ENCODE measurements around the gene SDHAF4. TPM values are rescaled to one million over a fixed set of nuclear protein-coding genes. Genes with fewer than 3 reads are reported as not detected.
"Not testable (repeated sequence)": the region's sequence is repeated elsewhere in the genome, so short reads cannot be mapped to it uniquely, and the experiment has no call there.

Gene SDHAF4
- total RNA-seq, 1 donor from 2014 or later: 98.2 TPM

- Histone ChIP-seq H4K20me1 (ENCODE audit: low read depth) (no peaks in the 10 kb centered on the region), H3K36me3 (no peaks in the 10 kb centered on the region), H3K9me3 (ENCODE audit: low read depth) (no peaks in the 10 kb centered on the region), H3K27me3 (no peaks in the 10 kb centered on the region), H2AFZ (replicated peaks) (no peak overlapping the region), H3K4me1 (peaks cover 6% of the 10 kb centered on the region), H3K27ac (no peak overlapping the region), H3F3A (ENCODE audit: low read depth) (no peaks in the 10 kb centered on the region), H3K79me2 (ENCODE audit: low read depth) (no peaks in the 10 kb centered on the region), H3K4me3 (no peak overlapping the region), H3K4me2 (no peak overlapping the region), H3K9ac (no peak overlapping the region)
- no peaks in the 10 kb centered on the region for H3K9me3 Mint-ChIP-seq
- DNase-seq (ENCODE audit: low spot score): no peak
- TF ChIP-seq EZH2 (IDR thresholded peaks at IDR 0.05): no peak
- no peak for TF ChIP-seq EZH2phosphoT487 (IDR thresholded peaks at IDR 0.05)
- TF ChIP-seq CTCF (IDR thresholded peaks at IDR 0.05): no peak
- H3K36me3 Mint-ChIP-seq: peaks cover 11% of the 10 kb centered on the region
- H3K4me1 Mint-ChIP-seq: no peaks in the 10 kb centered on the region
- no peaks in the 10 kb centered on the region for H3K27me3 Mint-ChIP-seq (ENCODE audit: insufficient read depth, low read depth)
- no peak overlapping the region for H3K4me3 Mint-ChIP-seq
- no peak overlapping the region for H3K27ac Mint-ChIP-seq
Measured at GRCh38 chr6:70552974-70553373, 13.8 kb upstream of the SDHAF4 start.

DNA sequence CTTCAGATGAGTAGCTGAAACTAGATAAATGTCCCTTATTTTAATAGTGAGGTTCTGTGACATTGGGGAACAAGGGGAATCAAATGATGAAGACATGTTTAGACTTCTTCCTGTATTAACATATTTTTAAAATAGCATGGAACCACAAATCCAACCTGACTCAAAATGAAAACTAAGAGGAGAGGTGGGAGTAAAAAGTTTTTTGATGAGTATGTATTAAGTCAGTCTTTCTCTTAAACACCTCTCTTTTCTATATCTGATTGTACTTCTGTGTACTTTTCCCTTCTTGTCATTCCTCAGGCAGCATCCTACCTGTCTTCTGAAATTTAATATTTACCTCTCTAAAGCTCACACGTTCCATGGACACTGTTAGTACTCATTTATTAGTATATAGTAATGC, 8.7 kb upstream of the SDHAF4 start:
- H3K27ac ChIP-seq: no peak overlapping the region

GRCh38 chr6:70562401-70562800, 4.3 kb upstream of the SDHAF4 start:
- not testable (repeated sequence) for H2AFZ ChIP-seq (replicated peaks); H3K9me3 ChIP-seq (ENCODE audit: low read depth); H3K9ac ChIP-seq; H3K4me3 Mint-ChIP-seq; H3K4me1 ChIP-seq; H3K27me3 Mint-ChIP-seq (ENCODE audit: insufficient read depth, low read depth); H3K9me3 Mint-ChIP-seq; H3K27ac Mint-ChIP-seq; H3K4me3 ChIP-seq; H3K4me1 Mint-ChIP-seq; H3K36me3 Mint-ChIP-seq; DNase-seq (ENCODE audit: low spot score); H4K20me1 ChIP-seq (ENCODE audit: low read depth); H3K36me3 ChIP-seq; H3K4me2 ChIP-seq; H3K79me2 ChIP-seq (ENCODE audit: low read depth); H3K27ac ChIP-seq; H3K27me3 ChIP-seq
- H3F3A ChIP-seq (ENCODE audit: low read depth): peaks cover 11% of the 10 kb centered on the region

More for the DNA sequence above, 8.7 kb upstream of the SDHAF4 start:
- no peak overlapping the region for H3K4me3 ChIP-seq
- Mint-ChIP-seq H3K27ac (no peak overlapping the region), H3K4me3 (no peak overlapping the region), H3K9me3 (no peaks in the 10 kb centered on the region), H3K27me3 (ENCODE audit: insufficient read depth, low read depth) (no peaks in the 10 kb centered on the region), H3K36me3 (peaks cover 3% of the 10 kb centered on the region), H3K4me1 (no peaks in the 10 kb centered on the region)
- no peak overlapping the region for H3K9ac ChIP-seq
- TF ChIP-seq CTCF (IDR thresholded peaks at IDR 0.05) (no peak), EZH2phosphoT487 (IDR thresholded peaks at IDR 0.05) (no peak), EZH2 (IDR thresholded peaks at IDR 0.05) (no peak)
- no peak for DNase-seq (ENCODE audit: low spot score)
- no peak overlapping the region for H2AFZ ChIP-seq (replicated peaks)
- H3K4me2 ChIP-seq: no peak overlapping the region
- H3K9me3 ChIP-seq (ENCODE audit: low read depth): no peaks in the 10 kb centered on the region
- H3F3A ChIP-seq (ENCODE audit: low read depth): peaks cover 7% of the 10 kb centered on the region
- no peaks in the 10 kb centered on the region for H3K79me2 ChIP-seq (ENCODE audit: low read depth)
- no peaks in the 10 kb centered on the region for H3K27me3 ChIP-seq
- no peaks in the 10 kb centered on the region for H4K20me1 ChIP-seq (ENCODE audit: low read depth)
- no peaks in the 10 kb centered on the region for H3K36me3 ChIP-seq
- H3K4me1 ChIP-seq: no peaks in the 10 kb centered on the region

GRCh38 chr6:70563530-70563929, 3.2 kb upstream of the SDHAF4 start:
- Histone ChIP-seq H3K27ac (no peak overlapping the region), H3K36me3 (peaks cover 7% of the 10 kb centered on the region), H4K20me1 (ENCODE audit: low read depth) (no peaks in the 10 kb centered on the region), H3F3A (ENCODE audit: low read depth) (peaks cover 11% of the 10 kb centered on the region), H3K27me3 (no peaks in the 10 kb centered on the region), H3K4me1 (peaks cover 5% of the 10 kb centered on the region), H3K9me3 (ENCODE audit: low read depth) (peaks cover 7% of the 10 kb centered on the region), H3K9ac (no peak overlapping the region), H3K79me2 (ENCODE audit: low read depth) (peaks cover 17% of the 10 kb centered on the region), H3K4me2 (no peak overlapping the region), H3K4me3 (no peak overlapping the region), H2AFZ (replicated peaks) (no peak overlapping the region)
- peaks cover 8% of the 10 kb centered on the region for H3K4me1 Mint-ChIP-seq
- TF ChIP-seq EZH2phosphoT487 (IDR thresholded peaks at IDR 0.05): no peak
- TF ChIP-seq EZH2 (IDR thresholded peaks at IDR 0.05): no peak
- TF ChIP-seq CTCF (IDR thresholded peaks at IDR 0.05): no peak
- no peak overlapping the region for H3K27ac Mint-ChIP-seq
- H3K27me3 Mint-ChIP-seq (ENCODE audit: insufficient read depth, low read depth): peaks cover 2% of the 10 kb centered on the region
- no peak overlapping the region for H3K4me3 Mint-ChIP-seq
- peaks cover 5% of the 10 kb centered on the region for H3K9me3 Mint-ChIP-seq
- peaks cover 9% of the 10 kb centered on the region for H3K36me3 Mint-ChIP-seq
- no peak for DNase-seq (ENCODE audit: low spot score)

All from neural progenitor cell (in vitro differentiated cells).